Keratinocyte (primary cell): Measurements from ENCODE around the gene CPNE4. TPM values are rescaled to one million over a fixed set of nuclear protein-coding genes. Genes with fewer than 3 reads are reported as not detected.

Source experiments
- DNase-seq: peaks from one replicate; pipeline ENCODE4 v3.0.0-alpha.2; 2011; ENCODE audit warnings: low read depth, missing footprints, low spot score
- FAIRE-seq: peaks from 2 replicates; lab custom pipeline; 2011; peaks lifted over from hg19 to GRCh38; lab: Jason Lieb, UNC
- H2AFZ ChIP-seq: 2 replicates; pipeline ENCODE4 v1.6.0; 2012; ENCODE audit warnings: low read length, control low read depth, inconsistent platforms; ENCODE audit not compliant: control insufficient read depth
- H3K27ac ChIP-seq: 2 replicates; pipeline ENCODE4 v1.5.1; 2011; ENCODE audit warnings: low read length; ENCODE audit not compliant: control insufficient read depth, insufficient read depth
- H3K27me3 ChIP-seq: 3 replicates; pipeline ENCODE4 v1.6.0; 2011; ENCODE audit warnings: low read length; ENCODE audit not compliant: control insufficient read depth, insufficient read depth; ENCODE audit errors: extremely low read depth
- H3K36me3 ChIP-seq, 2 experiments: 2 replicates in 1 of 2; 3 replicates in 1 of 2; pipeline ENCODE4 v1.5.1; 2011; ENCODE audit warnings: low read length in 2 of 2, mild to moderate bottlenecking in 1 of 2; ENCODE audit not compliant: control insufficient read depth in 2 of 2, insufficient read depth in 2 of 2; ENCODE audit errors: extremely low read depth in 1 of 2
- H3K4me1 ChIP-seq: 3 replicates; pipeline ENCODE4 v1.5.1; 2011; ENCODE audit warnings: low read length; ENCODE audit not compliant: control insufficient read depth, insufficient read depth; ENCODE audit errors: extremely low read depth
- H3K4me2 ChIP-seq: 3 replicates; pipeline ENCODE4 v1.6.0; 2011; ENCODE audit warnings: low read depth, low read length; ENCODE audit not compliant: control insufficient read depth, insufficient read depth; ENCODE audit errors: extremely low read depth
- H3K4me3 ChIP-seq, 3 experiments: fragments of 200-600 bp in 1 of 3; sonication (generic) in 1 of 3; 2 replicates in 2 of 3; 3 replicates in 1 of 3; pipeline ENCODE4 v1.5.1; 2011 to 2016; ENCODE audit warnings: low read length in 3 of 3, mild to moderate bottlenecking in 3 of 3, control low read depth in 2 of 3, inconsistent platforms in 1 of 3, low read depth in 1 of 3, mixed read lengths in 1 of 3, mixed run types in 1 of 3, moderate library complexity in 1 of 3; ENCODE audit not compliant: control insufficient read depth in 2 of 3, insufficient read depth in 2 of 3; ENCODE audit errors: extremely low read depth in 1 of 3
- H3K79me2 ChIP-seq: 2 replicates; pipeline ENCODE4 v1.6.0; 2012; ENCODE audit warnings: low read length; ENCODE audit not compliant: control insufficient read depth, insufficient read depth
- H3K9ac ChIP-seq: 3 replicates; pipeline ENCODE4 v1.6.0; 2011; ENCODE audit warnings: low read length; ENCODE audit not compliant: control insufficient read depth, insufficient read depth; ENCODE audit errors: extremely low read depth
- H3K9me1 ChIP-seq: 3 replicates; pipeline ENCODE4 v1.6.0; 2011; ENCODE audit warnings: low read length; ENCODE audit not compliant: control insufficient read depth, insufficient read depth; ENCODE audit errors: extremely low read depth
- H3K9me3 ChIP-seq: 2 replicates; pipeline ENCODE4 v1.5.1; 2012; ENCODE audit warnings: low read depth, low read length; ENCODE audit not compliant: control insufficient read depth
- H4K20me1 ChIP-seq: 3 replicates; pipeline ENCODE4 v1.6.0; 2011; ENCODE audit warnings: low read length; ENCODE audit not compliant: control insufficient read depth, insufficient read depth; ENCODE audit errors: extremely low read depth
- CTCF ChIP-seq, 3 experiments: IDR thresholded peaks in 1 of 3; conservative IDR thresholded peaks in 1 of 3; optimal IDR thresholded peaks in 1 of 3; 2 replicates in 2 of 3; 3 replicates in 1 of 3; pipeline versions ENCODE3 to v1.5.1; 2011; ENCODE audit warnings: low read length in 3 of 3, mild to moderate bottlenecking in 3 of 3, moderate library complexity in 2 of 3, control low read depth in 1 of 3, inconsistent platforms in 1 of 3; ENCODE audit not compliant: insufficient read depth in 2 of 3; ENCODE audit errors: extremely low read depth in 1 of 3
- EZH2 ChIP-seq: IDR thresholded peaks from one replicate; pipeline ENCODE4 v1.6.1; 2012; ENCODE audit warnings: inconsistent platforms, mild to moderate bottlenecking, low read length, moderate library complexity
- dilution Hi-C: fragments of 300-500 bp; cut with MboI; formaldehyde crosslinking; loops from one replicate; pipeline ENCODE4 v1.7.0; 2020; ENCODE audit warnings: low sequenced_read_pairs; ENCODE audit not compliant: extremely low pct_ligation_motif_present
- polyA plus RNA-seq, 5 experiments: library from polyadenylated mRNA; depleted of rRNA in 3 of 5; stranded (reverse) in 3 of 5; stranded (forward) in 1 of 5; unstranded in 1 of 5; fragments of >200 nt; gene quantifications; 1 replicate in 1 of 5; 2 replicates in 3 of 5; 3 replicates in 1 of 5; pipeline versions ENCODE4 v1.2.1 to v1.2.3, GENCODE V29; 2011 to 2012; ENCODE audit warnings: missing spikeins in 2 of 5, low read depth in 1 of 5, low replicate concordance in 1 of 5

The CPNE4 gene
- polyA plus RNA-seq, 1 donor (not counting 4 experiments of a cell fraction or from before 2014, with no cell fraction given): 0.08 TPM

- H3K79me2 ChIP-seq: no peaks in the 10 kb centered on the region
- H3K9me3 ChIP-seq: no peaks in the 10 kb centered on the region
- TF ChIP-seq EZH2: no peak
- no peak for TF ChIP-seq CTCF (optimal IDR thresholded peaks at IDR 0.05 in 1 of 3, IDR thresholded peaks at IDR 0.05 in 1 of 3, conservative IDR thresholded peaks at IDR 0.05 in 1 of 3; ENCODE audit: extremely low read depth in 1 of 3, insufficient read depth in 2 of 3, low read length in 3 of 3)
- dilution Hi-C loops: no loop called here
- no peaks in the 10 kb centered on the region for H3K27me3 ChIP-seq
- H3K27ac ChIP-seq: no peak overlapping the region
- no peaks in the 10 kb centered on the region for H3K9me1 ChIP-seq
- no peak overlapping the region for H3K9ac ChIP-seq
- H3K4me1 ChIP-seq: no peaks in the 10 kb centered on the region
- no peaks in the 10 kb centered on the region for H4K20me1 ChIP-seq
- no peaks in the 10 kb centered on the region for H3K36me3 ChIP-seq
- no peak overlapping the region for H2AFZ ChIP-seq
- H3K4me2 ChIP-seq: no peak overlapping the region
- no peak overlapping the region for H3K4me3 ChIP-seq
- FAIRE-seq: no peak
- DNase-seq: no peak
Observed at GRCh38 chr3:131772269-131773026, 262.4 kb downstream of the CPNE4 start.

DNA sequence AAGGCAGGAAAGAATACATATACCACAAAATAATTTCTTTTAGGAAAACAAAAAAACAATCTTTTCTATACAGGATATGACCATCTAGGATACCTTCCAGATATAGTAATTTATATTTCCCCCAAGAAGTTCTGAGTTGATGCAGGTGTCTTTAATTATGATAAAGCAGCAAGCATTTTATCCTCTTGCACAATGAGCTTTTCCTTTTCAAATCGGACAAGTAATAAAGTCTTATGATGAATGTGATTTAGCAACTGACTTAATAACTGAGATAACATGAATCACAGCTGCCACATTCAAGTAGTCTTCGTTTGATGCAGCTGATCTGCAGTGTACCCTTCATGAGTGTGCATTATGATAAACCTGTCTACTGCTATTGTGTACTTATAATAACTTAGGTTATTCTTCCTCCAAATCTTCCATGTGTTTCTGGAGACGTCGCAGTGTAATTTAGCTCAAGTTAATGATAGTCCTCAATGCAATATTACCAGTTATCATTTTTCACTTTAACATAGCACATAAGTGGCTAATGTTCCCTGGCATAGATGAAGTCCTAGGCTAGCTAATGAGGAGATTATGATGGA is 271.7 kb downstream of the CPNE4 start:
- DNase-seq (no peak), FAIRE-seq (no peak)
- Histone ChIP-seq H3K36me3 (no peaks in the 10 kb centered on the region), H3K27ac (no peak overlapping the region), H3K4me1 (no peaks in the 10 kb centered on the region), H3K4me3 (no peak overlapping the region), H4K20me1 (no peaks in the 10 kb centered on the region), H3K79me2 (no peaks in the 10 kb centered on the region), H3K4me2 (no peak overlapping the region), H3K27me3 (no peaks in the 10 kb centered on the region), H3K9me3 (no peaks in the 10 kb centered on the region), H3K9ac (no peak overlapping the region), H3K9me1 (no peaks in the 10 kb centered on the region), H2AFZ (no peak overlapping the region)
- TF ChIP-seq EZH2 (no peak), CTCF (optimal IDR thresholded peaks at IDR 0.05 in 1 of 3, IDR thresholded peaks at IDR 0.05 in 1 of 3, conservative IDR thresholded peaks at IDR 0.05 in 1 of 3; ENCODE audit: extremely low read depth in 1 of 3, insufficient read depth in 2 of 3, low read length in 3 of 3) (no peak)
- dilution Hi-C loops: no loop called here
